Activated B cell treated with CpG ODN at 0.5 μM for 24 hours (primary cell): ENCODE results near the gene TULP1. TPM values are rescaled to one million over a fixed set of nuclear protein-coding genes. Genes with fewer than 3 reads are reported as not detected.
"Not testable (repeated sequence)": the region's sequence is repeated elsewhere in the genome, so short reads cannot be mapped to it uniquely, and the experiment has no call there.

Experiments used
- ATAC-seq: fragments of 200-7000 bp; cut with Tn5 transposase; one replicate; pipeline ENCODE4 v1.10.0; 2021; ENCODE audit warnings: low read depth, mild to moderate bottlenecking, moderate library complexity
- CTCF ChIA-PET: fragments of 350-600 bp; sonication (Branson Sonifier 250); formaldehyde crosslinking; loops from one replicate; lab custom pipeline; 2021; ENCODE audit warnings: antibody characterized with exemption; lab: Charles Lee
- POLR2A ChIA-PET: fragments of 350-600 bp; sonication (Branson Sonifier 250); formaldehyde crosslinking; loops from one replicate; lab custom pipeline; 2021; ENCODE audit warnings: antibody characterized with exemption; lab: Charles Lee
- DNase-seq: peaks from one replicate; pipeline ENCODE4 v3.0.0; 2022
- H3K27ac Mint-ChIP-seq: one replicate; pipeline ENCODE4 v1.8.0; 2020; ENCODE audit warnings: mixed read lengths
- H3K27me3 Mint-ChIP-seq: one replicate; pipeline ENCODE4 v1.8.0; 2021; ENCODE audit warnings: mixed read lengths
- H3K36me3 Mint-ChIP-seq: one replicate; pipeline ENCODE4 v1.8.0; 2021; ENCODE audit warnings: low read depth, mixed read lengths
- H3K4me1 Mint-ChIP-seq: one replicate; pipeline ENCODE4 v1.8.0; 2021; ENCODE audit warnings: mixed read lengths
- H3K4me3 Mint-ChIP-seq: one replicate; pipeline ENCODE4 v1.8.0; 2020; ENCODE audit warnings: mild to moderate bottlenecking, mixed read lengths
- H3K9me3 Mint-ChIP-seq: one replicate; pipeline ENCODE4 v1.8.0; 2020; ENCODE audit warnings: mixed read lengths
- intact Hi-C: fragments of 100-400 bp; cut with micrococcal nuclease; formaldehyde crosslinking; loops from one replicate; pipeline ENCODE4 v1.15.1; 2024
- total RNA-seq: library from RNA; stranded (reverse); gene quantifications from 2 replicates; pipeline ENCODE4 v1.2.3, GENCODE V29; 2022
- TF ChIP-seq, protein P1 (sequence below): fragments of 200-600 bp; IDR thresholded peaks from one replicate; pipeline ENCODE4 v1.8.0; 2022; ENCODE audit warnings: antibody characterized with exemption, mild to moderate bottlenecking

Gene TULP1
- total RNA-seq, 1 donor from 2014 or later: not detected

DNA sequence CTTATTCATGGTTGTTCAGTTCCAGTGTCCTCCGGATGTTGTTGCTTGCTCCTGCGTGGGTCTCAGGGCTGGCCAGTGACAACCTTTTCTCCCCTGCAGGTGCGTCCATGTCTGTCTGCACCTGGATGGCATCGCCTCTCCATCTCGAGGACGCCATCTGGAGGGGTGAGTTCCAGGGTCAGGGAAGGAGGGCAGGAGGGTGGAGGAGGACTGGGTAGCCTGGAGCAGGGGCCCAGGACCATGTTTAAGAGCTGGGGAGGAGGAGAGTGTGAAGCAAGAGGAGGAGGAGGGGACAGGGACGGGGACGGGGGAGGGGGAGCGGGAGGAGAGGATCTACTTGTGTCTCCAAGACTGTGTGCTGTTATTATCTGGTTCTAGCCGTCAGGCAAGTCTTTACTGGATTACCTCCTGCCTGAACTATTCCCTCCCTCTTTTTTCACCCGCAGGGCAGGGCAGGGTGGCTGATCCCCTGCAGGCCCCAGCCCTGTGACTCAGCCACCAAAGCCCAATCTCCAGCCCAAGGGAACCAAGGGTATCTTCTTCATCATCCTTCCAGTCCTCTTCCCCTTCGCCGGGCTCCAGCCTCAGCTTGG is 32.2 kb upstream of the TULP1 start:
- intact Hi-C loops: no loop called here
- H3K9me3 Mint-ChIP-seq: peaks cover 1% of the 10 kb centered on the region
- no peaks in the 10 kb centered on the region for H3K36me3 Mint-ChIP-seq

DNA sequence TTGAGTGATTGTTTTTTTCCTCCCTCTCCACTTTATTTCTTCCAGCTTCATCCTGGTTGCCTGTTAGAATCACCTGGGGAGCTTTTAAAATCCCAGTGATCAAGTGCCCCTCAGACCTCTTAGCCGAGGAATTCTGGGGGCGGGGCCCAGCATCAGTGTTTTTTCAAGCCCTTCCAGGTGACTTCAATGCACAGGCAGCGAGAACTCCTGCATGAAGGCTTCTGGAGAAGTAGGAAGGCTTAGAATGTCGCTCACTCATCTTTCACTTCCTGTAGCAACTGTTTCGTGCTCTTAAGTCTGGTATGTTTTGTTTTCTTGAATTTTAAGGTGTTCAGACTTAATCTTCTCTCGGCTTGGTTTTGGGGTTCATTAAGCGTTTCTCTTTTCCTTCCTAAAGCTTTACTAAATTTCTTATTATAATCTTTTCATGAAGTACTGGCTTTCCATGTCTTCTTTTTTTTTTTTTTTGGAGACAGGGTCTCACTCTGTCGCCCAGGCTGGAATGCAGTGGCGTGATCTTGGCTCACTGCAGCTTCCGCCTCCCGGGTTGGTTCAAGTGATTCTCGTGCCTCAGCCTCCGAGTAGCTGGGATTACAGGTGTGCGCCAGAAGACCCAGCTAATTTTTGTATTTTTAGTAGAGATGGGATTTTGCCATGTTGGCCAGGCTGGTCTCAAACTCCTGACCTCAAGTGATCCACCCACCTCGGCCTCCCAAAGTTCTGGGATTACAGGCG is 30.9 kb upstream of the TULP1 start:
- no peaks in the 10 kb centered on the region for H3K4me1 Mint-ChIP-seq
- TF ChIP-seq, protein P1, sequence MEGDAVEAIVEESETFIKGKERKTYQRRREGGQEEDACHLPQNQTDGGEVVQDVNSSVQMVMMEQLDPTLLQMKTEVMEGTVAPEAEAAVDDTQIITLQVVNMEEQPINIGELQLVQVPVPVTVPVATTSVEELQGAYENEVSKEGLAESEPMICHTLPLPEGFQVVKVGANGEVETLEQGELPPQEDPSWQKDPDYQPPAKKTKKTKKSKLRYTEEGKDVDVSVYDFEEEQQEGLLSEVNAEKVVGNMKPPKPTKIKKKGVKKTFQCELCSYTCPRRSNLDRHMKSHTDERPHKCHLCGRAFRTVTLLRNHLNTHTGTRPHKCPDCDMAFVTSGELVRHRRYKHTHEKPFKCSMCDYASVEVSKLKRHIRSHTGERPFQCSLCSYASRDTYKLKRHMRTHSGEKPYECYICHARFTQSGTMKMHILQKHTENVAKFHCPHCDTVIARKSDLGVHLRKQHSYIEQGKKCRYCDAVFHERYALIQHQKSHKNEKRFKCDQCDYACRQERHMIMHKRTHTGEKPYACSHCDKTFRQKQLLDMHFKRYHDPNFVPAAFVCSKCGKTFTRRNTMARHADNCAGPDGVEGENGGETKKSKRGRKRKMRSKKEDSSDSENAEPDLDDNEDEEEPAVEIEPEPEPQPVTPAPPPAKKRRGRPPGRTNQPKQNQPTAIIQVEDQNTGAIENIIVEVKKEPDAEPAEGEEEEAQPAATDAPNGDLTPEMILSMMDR: no peak
- no peak overlapping the region for H3K27ac Mint-ChIP-seq
- POLR2A ChIA-PET: no interaction called here
- intact Hi-C loops: no loop called here
- H3K36me3 Mint-ChIP-seq: no peaks in the 10 kb centered on the region
- DNase-seq (no peak), ATAC-seq (no peak)
- CTCF ChIA-PET: no interaction called here
- no peak overlapping the region for H3K4me3 Mint-ChIP-seq
- H3K27me3 Mint-ChIP-seq: peaks cover 7% of the 10 kb centered on the region
- no peaks in the 10 kb centered on the region for H3K9me3 Mint-ChIP-seq

More for the DNA sequence above, 32.2 kb upstream of the TULP1 start:
- TF ChIP-seq, protein P1: no peak
- no peak overlapping the region for H3K4me3 Mint-ChIP-seq
- no peaks in the 10 kb centered on the region for H3K4me1 Mint-ChIP-seq
- ChIA-PET POLR2A (no interaction called here), CTCF (no interaction called here)
- H3K27me3 Mint-ChIP-seq: peaks cover 7% of the 10 kb centered on the region
- no peak for DNase-seq
- no peak for ATAC-seq
- no peak overlapping the region for H3K27ac Mint-ChIP-seq

DNA sequence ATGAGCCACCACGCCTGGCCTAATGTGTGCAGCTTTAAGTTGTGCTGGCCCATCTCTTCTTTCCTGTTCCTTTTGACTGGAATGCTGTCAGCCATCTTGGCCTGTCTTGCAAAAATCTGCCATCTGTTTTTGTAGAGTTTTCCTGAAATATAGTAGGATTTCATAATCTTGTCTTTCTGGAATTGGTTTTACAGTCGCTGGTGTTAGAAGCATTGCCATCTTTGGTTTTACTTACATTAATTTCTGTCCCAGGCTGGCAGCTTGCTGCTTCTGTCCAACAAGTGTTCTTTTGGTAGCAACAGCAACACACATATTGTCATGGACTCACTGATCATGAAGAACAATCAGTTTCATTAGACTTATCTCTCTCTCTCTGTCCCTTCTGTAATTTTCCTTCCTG is 29.1 kb upstream of the TULP1 start:
- Mint-ChIP-seq H3K36me3 (no peaks in the 10 kb centered on the region), H3K27ac (no peak overlapping the region), H3K4me3 (no peak overlapping the region), H3K27me3 (no peaks in the 10 kb centered on the region), H3K4me1 (no peaks in the 10 kb centered on the region), H3K9me3 (no peaks in the 10 kb centered on the region)
- intact Hi-C loops: no loop called here
- ChIA-PET POLR2A (no interaction called here), CTCF (no interaction called here)
- ATAC-seq (no peak), DNase-seq (no peak)
- TF ChIP-seq, protein P1: no peak

DNA sequence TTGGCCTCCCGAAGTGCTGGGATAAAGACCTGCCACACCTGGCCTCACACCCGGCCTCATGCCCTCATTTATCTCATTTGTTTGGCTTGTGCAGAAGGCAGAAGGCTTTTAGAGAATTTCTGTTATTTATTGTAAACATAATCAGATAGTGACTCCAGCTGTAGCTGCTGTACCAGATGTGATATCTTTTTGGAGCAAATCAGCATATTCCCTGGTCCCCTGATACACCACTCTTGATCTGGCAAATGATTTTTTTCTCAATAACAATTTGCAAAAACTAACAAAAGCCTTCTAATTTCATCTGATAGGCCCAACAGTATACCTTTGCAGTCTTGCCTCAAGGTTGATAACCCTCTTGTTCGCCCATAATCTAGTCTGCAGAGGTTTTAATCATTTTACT is 26.5 kb upstream of the TULP1 start:
- H3K27me3 Mint-ChIP-seq: peaks cover 9% of the 10 kb centered on the region
- ATAC-seq: no peak
- CTCF ChIA-PET: no interaction called here

DNA sequence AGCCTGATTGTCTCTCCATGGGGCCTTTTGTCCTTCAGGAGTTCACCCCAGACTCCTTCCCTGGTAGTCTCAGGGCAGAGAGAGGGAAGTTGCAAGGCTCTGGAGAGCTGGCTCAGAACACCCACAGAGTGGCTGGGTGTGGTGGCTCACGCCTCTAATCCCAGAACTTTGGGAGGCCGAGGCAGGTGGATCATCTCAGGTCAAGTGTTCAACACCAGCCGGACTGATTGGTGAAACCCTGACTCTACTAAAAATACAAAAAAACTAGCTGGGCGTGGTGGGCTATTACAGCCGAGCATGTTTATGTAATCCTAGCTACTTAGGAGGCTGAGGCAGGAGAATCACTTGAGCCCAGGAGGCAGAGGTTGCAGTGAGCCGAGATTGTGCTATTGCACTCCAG is 23.2 kb upstream of the TULP1 start:
- H3K9me3 Mint-ChIP-seq, H3K36me3 Mint-ChIP-seq, H3K27ac Mint-ChIP-seq, H3K4me1 Mint-ChIP-seq, CTCF ChIA-PET, H3K4me3 Mint-ChIP-seq, POLR2A ChIA-PET, ATAC-seq, DNase-seq, intact Hi-C loops: not testable (repeated sequence)
- peaks cover 11% of the 10 kb centered on the region for H3K27me3 Mint-ChIP-seq

More for the DNA sequence above, 26.5 kb upstream of the TULP1 start:
- H3K9me3 Mint-ChIP-seq: no peaks in the 10 kb centered on the region
- TF ChIP-seq, protein P1: no peak
- no peaks in the 10 kb centered on the region for H3K36me3 Mint-ChIP-seq
- no peak overlapping the region for H3K4me3 Mint-ChIP-seq
- no peak overlapping the region for H3K27ac Mint-ChIP-seq
- no peak for DNase-seq
- intact Hi-C loops: no loop called here
- no peaks in the 10 kb centered on the region for H3K4me1 Mint-ChIP-seq
- POLR2A ChIA-PET: no interaction called here
